Left lung (tissue), 10 donors: Measurements from ENCODE around the gene AGAP1. TPM values are rescaled to one million over a fixed set of nuclear protein-coding genes. Genes with fewer than 3 reads are reported as not detected.

Experiments used
- ATAC-seq: fragments of 200-7000 bp; cut with Tn5 transposase; one replicate; pipeline ENCODE4 v1.9.1; 2020; ENCODE audit warnings: moderate library complexity
- DNase-seq, 4 donors: peaks; one replicate each; pipeline ENCODE4 v3.0.0-alpha.2; 2013 to 2020
- H3K27ac ChIP-seq, 2 donors: fragments of 200-600 bp; sonication (generic) in 1 of 2; one replicate each; pipeline versions ENCODE4 v1.5.0 to v1.8.0; 2020 to 2021
- H3K27me3 ChIP-seq, 2 donors: fragments of 200-600 bp; sonication (generic) in 1 of 2; one replicate each; pipeline versions ENCODE4 v1.5.0 to v1.8.0; 2020 to 2021
- H3K36me3 ChIP-seq, 2 donors: fragments of 200-600 bp; sonication (generic) in 1 of 2; one replicate each; pipeline versions ENCODE4 v1.5.0 to v1.8.0; 2020 to 2021
- H3K4me1 ChIP-seq, 2 donors: fragments of 200-600 bp; one replicate each; pipeline ENCODE4 v1.8.0; 2021
- H3K4me3 ChIP-seq, 2 donors: fragments of 200-600 bp; sonication (generic) in 1 of 2; one replicate each; pipeline versions ENCODE4 v1.5.0 to v1.8.0; 2020 to 2021; ENCODE audit warnings: mild to moderate bottlenecking in 1 of 2
- H3K9me3 ChIP-seq, 2 donors: fragments of 200-600 bp; sonication (generic) in 1 of 2; one replicate each; pipeline versions ENCODE4 v1.5.0 to v1.8.0; 2020 to 2021
- intact Hi-C, 2 donors: fragments of 100-400 bp; cut with DNase I; formaldehyde crosslinking; loops; one replicate each; pipeline versions ENCODE4 v1.11.2 to v1.14.2; 2022
- polyA plus RNA-seq, 6 donors: library from polyadenylated mRNA; unstranded; fragments of 120-200 nt; gene quantifications; one replicate each; pipeline ENCODE4 v1.2.1, GENCODE V29; 2013; ENCODE audit not compliant: insufficient read length in 6 of 6
- total RNA-seq, 2 donors: library from RNA; stranded (reverse); fragmentation: NEBNext Ultra II Directional; extraction: Animal tissue kit (Norgen Biotek cat#: 25700); gene quantifications; one replicate each; pipeline ENCODE4 v1.2.1, GENCODE V29; 2021
- TF ChIP-seq, protein P1 (sequence below), 2 donors: fragments of 200-600 bp; sonication (generic) in 1 of 2; IDR thresholded peaks; one replicate each; pipeline versions ENCODE4 v1.5.0 to v1.8.0; 2021; ENCODE audit warnings: antibody characterized with exemption in 2 of 2
- donor health status: DM: no; HTN: yes; CAD: no.
- donor health status: DM: no; HTN: no; CAD: no.

The AGAP1 gene
- total and polyA plus RNA-seq, 8 donors = 13.1 to 25.4 (median 22.4) TPM

DNA sequence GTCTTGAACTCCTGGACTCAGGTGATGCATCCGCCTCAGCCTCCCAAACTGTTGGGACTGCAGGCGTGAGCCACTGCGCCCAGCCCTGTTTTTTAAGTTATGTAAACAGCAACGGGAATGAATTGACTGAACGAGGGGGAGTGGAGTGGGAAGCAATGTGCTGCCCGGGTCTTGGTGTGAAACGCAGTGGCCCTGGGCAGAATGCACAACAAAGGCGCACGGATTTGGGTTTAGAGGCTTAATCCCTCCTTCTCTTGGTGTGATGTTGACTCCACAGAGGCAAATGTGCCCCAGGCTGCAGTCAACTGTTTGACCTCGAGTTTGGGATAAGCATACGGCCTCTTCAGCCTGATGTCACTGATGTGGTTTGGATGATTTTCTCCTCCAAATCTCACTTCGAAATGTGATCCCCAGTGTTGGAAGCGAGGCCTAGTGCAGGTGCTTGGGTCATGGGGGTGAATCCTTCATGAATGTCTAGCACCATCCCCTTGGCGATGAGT lies 97.4 kb downstream of the AGAP1 start:
- intact Hi-C loops = loop anchor here (5.0 to 10.0 kb wide), 2 partner anchors 154 to 454 kb away; no protein-coding TSS in a partner anchor
- no peak for ATAC-seq
- TF ChIP-seq, protein P1, sequence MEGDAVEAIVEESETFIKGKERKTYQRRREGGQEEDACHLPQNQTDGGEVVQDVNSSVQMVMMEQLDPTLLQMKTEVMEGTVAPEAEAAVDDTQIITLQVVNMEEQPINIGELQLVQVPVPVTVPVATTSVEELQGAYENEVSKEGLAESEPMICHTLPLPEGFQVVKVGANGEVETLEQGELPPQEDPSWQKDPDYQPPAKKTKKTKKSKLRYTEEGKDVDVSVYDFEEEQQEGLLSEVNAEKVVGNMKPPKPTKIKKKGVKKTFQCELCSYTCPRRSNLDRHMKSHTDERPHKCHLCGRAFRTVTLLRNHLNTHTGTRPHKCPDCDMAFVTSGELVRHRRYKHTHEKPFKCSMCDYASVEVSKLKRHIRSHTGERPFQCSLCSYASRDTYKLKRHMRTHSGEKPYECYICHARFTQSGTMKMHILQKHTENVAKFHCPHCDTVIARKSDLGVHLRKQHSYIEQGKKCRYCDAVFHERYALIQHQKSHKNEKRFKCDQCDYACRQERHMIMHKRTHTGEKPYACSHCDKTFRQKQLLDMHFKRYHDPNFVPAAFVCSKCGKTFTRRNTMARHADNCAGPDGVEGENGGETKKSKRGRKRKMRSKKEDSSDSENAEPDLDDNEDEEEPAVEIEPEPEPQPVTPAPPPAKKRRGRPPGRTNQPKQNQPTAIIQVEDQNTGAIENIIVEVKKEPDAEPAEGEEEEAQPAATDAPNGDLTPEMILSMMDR (IDR thresholded peaks at IDR 0.05) = no peak

DNA sequence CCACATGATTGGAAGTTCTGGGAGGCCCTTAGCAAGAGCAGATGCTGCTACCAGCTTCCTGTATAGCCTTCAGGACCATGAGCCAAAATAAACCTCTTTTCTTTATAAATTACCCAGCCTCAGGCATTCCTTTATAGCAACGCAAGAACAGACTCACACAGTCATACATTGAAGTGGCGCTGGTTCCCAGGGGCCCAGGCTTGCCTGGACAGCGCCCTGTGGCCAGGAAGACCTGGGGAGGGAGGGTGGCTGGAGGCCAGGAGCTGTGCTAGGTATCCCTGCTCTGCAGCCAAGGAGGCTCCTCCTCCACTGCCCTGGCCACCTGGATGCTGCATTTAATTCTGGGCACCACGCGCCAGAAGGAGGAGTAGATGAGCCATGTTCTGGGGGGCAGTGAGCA lies 98.1 kb downstream of the AGAP1 start:
- TF ChIP-seq, protein P1 (IDR thresholded peaks at IDR 0.05) = no peak
- Histone ChIP-seq H3K36me3 (no peaks in the 10 kb centered on the region), H3K4me3 (no peak overlapping the region), H3K4me1 (no peaks in the 10 kb centered on the region), H3K9me3 (no peaks in the 10 kb centered on the region), H3K27me3 (no peaks in the 10 kb centered on the region), H3K27ac (no peak overlapping the region)
- ATAC-seq (no peak), DNase-seq (no peak)
- intact Hi-C loops = loop anchor here (5.0 to 10.0 kb wide), 2 partner anchors 153 to 455 kb away; no protein-coding TSS in a partner anchor

More for the DNA sequence above, 97.4 kb downstream of the AGAP1 start:
- no peak overlapping the region for H3K4me3 ChIP-seq
- no peak overlapping the region for H3K27ac ChIP-seq
- no peaks in the 10 kb centered on the region for H3K9me3 ChIP-seq
- no peaks in the 10 kb centered on the region for H3K36me3 ChIP-seq
- no peaks in the 10 kb centered on the region for H3K4me1 ChIP-seq
- no peaks in the 10 kb centered on the region for H3K27me3 ChIP-seq
- no peak for DNase-seq

DNA sequence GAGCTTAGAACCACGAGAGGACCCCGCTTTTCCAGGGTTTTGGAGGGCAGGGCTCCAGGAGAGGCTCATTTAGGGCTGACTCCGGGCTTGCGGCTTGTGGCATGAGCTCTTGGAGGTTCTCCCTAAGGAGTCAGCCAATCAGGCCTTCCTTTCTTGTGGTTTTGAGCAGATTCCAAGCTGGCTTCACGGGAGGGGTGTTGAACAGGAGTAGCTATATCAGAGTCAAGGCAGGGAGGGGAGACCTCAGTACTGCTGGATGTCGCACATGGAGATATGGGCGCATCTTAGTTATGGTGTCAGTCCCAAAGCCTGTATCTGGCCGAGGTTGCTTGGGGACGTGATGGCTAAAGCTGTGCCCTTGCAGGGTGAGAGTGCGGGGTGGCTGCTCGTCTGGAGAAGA lies 98.6 kb downstream of the AGAP1 start:
- Histone ChIP-seq H3K4me3 (no peak overlapping the region), H3K4me1 (no peaks in the 10 kb centered on the region), H3K9me3 (no peaks in the 10 kb centered on the region), H3K27me3 (no peaks in the 10 kb centered on the region), H3K27ac (no peak overlapping the region), H3K36me3 (no peaks in the 10 kb centered on the region)
- intact Hi-C loops = loop anchor here (5.0 to 10.0 kb wide), 2 partner anchors 152 to 455 kb away; no protein-coding TSS in a partner anchor
- no peak for ATAC-seq
- TF ChIP-seq, protein P1 (IDR thresholded peaks at IDR 0.05) = no peak
- DNase-seq = no peak

DNA sequence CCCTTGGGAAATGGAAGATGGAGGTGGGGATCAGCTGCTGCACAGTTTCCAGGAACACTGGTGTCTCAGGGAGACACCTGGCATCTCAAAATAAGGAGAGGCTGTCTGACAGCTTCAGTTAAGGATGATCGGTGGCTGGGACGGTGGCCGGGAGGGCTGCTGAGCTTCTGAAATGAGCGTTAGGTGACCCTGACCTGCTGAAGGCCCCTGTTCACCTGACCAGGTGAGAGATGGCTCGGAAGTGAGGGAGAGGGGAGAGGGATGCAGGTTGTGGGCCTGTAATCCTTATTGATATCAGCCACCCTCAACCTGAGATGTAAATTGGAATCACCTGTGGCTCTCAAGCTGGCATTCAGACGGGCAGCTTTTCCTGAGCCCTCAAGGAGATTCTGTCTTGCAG lies 99.0 kb downstream of the AGAP1 start:
- no peak overlapping the region for H3K4me3 ChIP-seq
- H3K4me1 ChIP-seq = no peaks in the 10 kb centered on the region
- no peaks in the 10 kb centered on the region for H3K36me3 ChIP-seq
- intact Hi-C loops = loop anchor here (5.0 to 10.0 kb wide), 2 partner anchors 152 to 456 kb away; no protein-coding TSS in a partner anchor
- DNase-seq (no peak), ATAC-seq (no peak)
- H3K27me3 ChIP-seq = no peaks in the 10 kb centered on the region
- TF ChIP-seq, protein P1 (IDR thresholded peaks at IDR 0.05) = no peak
- H3K27ac ChIP-seq = no peak overlapping the region
- H3K9me3 ChIP-seq = no peaks in the 10 kb centered on the region

DNA sequence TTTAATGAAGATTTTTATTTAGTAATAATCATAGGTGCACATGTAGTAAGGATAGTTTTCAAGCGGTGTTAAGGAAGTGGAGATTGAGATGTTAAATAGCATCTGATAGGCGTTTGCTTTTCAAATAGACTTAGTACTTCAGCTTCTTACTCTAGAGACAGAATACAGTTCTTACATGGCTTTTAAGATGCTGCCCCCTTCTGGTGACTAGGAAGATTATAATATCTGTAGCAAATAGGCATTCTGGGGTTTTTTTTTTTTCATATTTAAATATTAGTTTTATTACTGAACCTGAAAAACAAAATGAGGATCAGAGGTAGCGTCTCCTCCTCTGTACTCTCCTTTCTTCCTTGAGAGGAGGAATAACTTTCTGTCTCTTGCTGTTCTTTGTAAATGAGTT lies 100.2 kb downstream of the AGAP1 start:
- TF ChIP-seq, protein P1 (IDR thresholded peaks at IDR 0.05) = peak; percentile 53 to 70
- no peaks in the 10 kb centered on the region for H3K4me1 ChIP-seq
- H3K36me3 ChIP-seq = no peaks in the 10 kb centered on the region
- DNase-seq = peak in 2 of 4 donors; percentile 68 to 86
- intact Hi-C loops = loop anchor here (5.0 to 10.0 kb wide), 2 partner anchors 151 to 457 kb away; no protein-coding TSS in a partner anchor
- H3K4me3 ChIP-seq = no peak overlapping the region
- no peaks in the 10 kb centered on the region for H3K27me3 ChIP-seq
- H3K27ac ChIP-seq = no peak overlapping the region
- ATAC-seq = peak; percentile 90
- H3K9me3 ChIP-seq = no peaks in the 10 kb centered on the region
